Thoracic aorta (tissue), 2 donors: ENCODE data around the gene ATP6AP2. TPM values are rescaled to one million over a fixed set of nuclear protein-coding genes. Genes with fewer than 3 reads are reported as not detected.

Experiments used
- ATAC-seq: fragments of 150-250 bp; one replicate; pipeline ENCODE4 v1.8.0; 2017; ENCODE audit warnings: low read depth; ENCODE audit not compliant: insufficient number of reproducible peaks, low FRiP score
- DNase-seq: peaks from one replicate; pipeline ENCODE4 v3.0.0-alpha.2; 2020; ENCODE audit warnings: low spot score
- H3K27ac ChIP-seq, 2 donors: fragments of 200-600 bp; sonication (generic); 1 replicate in 1 of 2; 2 replicates in 1 of 2; pipeline ENCODE4 v1.5.1; 2016; ENCODE audit warnings: mild to moderate bottlenecking in 2 of 2, moderate library complexity in 2 of 2
- H3K27me3 ChIP-seq: fragments of 200-600 bp; sonication (generic); replicated peaks from 2 replicates; pipeline ENCODE4 v1.6.0; 2016; ENCODE audit warnings: mild to moderate bottlenecking; ENCODE audit not compliant: insufficient read depth
- H3K36me3 ChIP-seq: fragments of 200-600 bp; sonication (generic); one replicate; pipeline ENCODE4 v1.5.1; 2016
- H3K4me1 ChIP-seq, 2 donors: fragments of 200-600 bp; sonication (generic); 1 replicate in 1 of 2; 2 replicates in 1 of 2; pipeline versions ENCODE4 v1.5.1 to v1.6.0; 2016; ENCODE audit warnings: low read depth in 2 of 2, mild to moderate bottlenecking in 1 of 2; ENCODE audit not compliant: control insufficient read depth in 1 of 2
- H3K4me3 ChIP-seq: fragments of 200-600 bp; sonication (generic); 2 replicates; pipeline ENCODE4 v1.5.1; 2016; ENCODE audit warnings: mild to moderate bottlenecking
- H3K9me3 ChIP-seq: fragments of 200-600 bp; sonication (generic); 2 replicates; pipeline ENCODE4 v1.5.1; 2016
- CTCF ChIP-seq: fragments of 200-600 bp; sonication (generic); IDR thresholded peaks from one replicate; pipeline ENCODE4 v1.5.1; 2019; ENCODE audit warnings: antibody characterized with exemption
- total RNA-seq, 2 donors: library from RNA; depleted of rRNA; stranded (reverse); fragments of >200 nt; gene quantifications; one replicate each; pipeline versions ENCODE4 v1.1.0 to v1.2.3, GENCODE V29; 2016

Gene ATP6AP2
- total RNA-seq, 2 donors from 2014 or later, result 126 to 176 TPM

- Histone ChIP-seq H3K4me3 (peak overlapping the region; percentile 39), H3K4me1 (no peaks in the 10 kb centered on the region), H3K27me3 (no peaks in the 10 kb centered on the region), H3K27ac (no peak overlapping the region), H3K36me3 (no peaks in the 10 kb centered on the region), H3K9me3 (no peaks in the 10 kb centered on the region)
- ATAC-seq (no peak), DNase-seq (no peak)
- no peak for TF ChIP-seq CTCF
Measured at GRCh38 chrX:40544343-40545266, 36.2 kb upstream of the ATP6AP2 start.

- Histone ChIP-seq H3K36me3 (no peaks in the 10 kb centered on the region), H3K4me3 (no peak overlapping the region), H3K27ac (no peak overlapping the region), H3K4me1 (no peaks in the 10 kb centered on the region), H3K27me3 (no peaks in the 10 kb centered on the region), H3K9me3 (no peaks in the 10 kb centered on the region)
- DNase-seq, result no peak
- no peak for ATAC-seq
- TF ChIP-seq CTCF, result no peak
Measured at GRCh38 chrX:40546870-40547269, 33.9 kb upstream of the ATP6AP2 start.

DNA sequence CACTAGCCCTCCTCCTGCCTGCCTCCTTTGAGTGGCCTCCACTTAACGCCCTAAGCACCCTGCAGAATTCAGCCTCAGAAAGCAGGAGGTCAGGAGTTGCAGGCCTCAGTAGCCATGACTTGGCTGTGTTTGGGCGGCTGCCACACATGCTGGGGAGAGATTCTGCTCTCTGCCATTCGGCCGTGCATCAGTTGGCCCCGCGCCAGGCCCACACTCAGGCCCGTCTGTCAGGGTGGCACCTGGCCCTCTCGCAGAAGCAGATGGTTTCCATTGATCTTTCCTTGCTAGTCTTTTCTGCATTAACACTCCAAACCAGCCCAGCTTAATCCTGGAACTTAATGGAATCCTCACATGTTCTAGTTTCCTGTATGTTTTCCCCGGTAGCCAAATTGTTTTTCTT, 30.7 kb upstream of the ATP6AP2 start:
- ATAC-seq (no peak), DNase-seq (no peak)
- no peaks in the 10 kb centered on the region for H3K27me3 ChIP-seq
- no peaks in the 10 kb centered on the region for H3K4me1 ChIP-seq
- H3K36me3 ChIP-seq, result no peaks in the 10 kb centered on the region
- TF ChIP-seq CTCF, result no peak
- no peak overlapping the region for H3K27ac ChIP-seq
- H3K9me3 ChIP-seq, result no peaks in the 10 kb centered on the region
- H3K4me3 ChIP-seq, result no peak overlapping the region

DNA sequence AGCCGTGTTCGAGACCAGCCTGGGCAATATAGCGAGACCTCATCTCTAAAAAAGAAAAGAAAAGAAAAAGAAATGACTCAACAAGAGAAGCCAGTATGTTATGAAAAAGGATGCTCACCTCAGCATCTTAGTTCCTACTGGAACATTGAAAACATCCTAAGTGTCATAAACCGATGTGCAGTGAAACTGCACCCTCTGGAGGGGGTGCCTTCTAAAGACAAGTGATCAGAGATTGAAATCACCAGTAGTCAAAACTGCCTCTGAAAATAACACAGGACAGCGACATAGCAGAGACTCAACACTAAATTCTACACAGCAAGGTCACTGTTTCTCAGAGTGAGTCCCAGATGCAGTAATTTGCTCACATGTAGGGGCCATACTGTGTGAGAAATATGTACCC, 28.0 kb upstream of the ATP6AP2 start:
- H3K27me3 ChIP-seq, result no peaks in the 10 kb centered on the region
- no peak overlapping the region for H3K4me3 ChIP-seq
- no peaks in the 10 kb centered on the region for H3K4me1 ChIP-seq
- no peak for TF ChIP-seq CTCF
- H3K27ac ChIP-seq, result no peak overlapping the region
- H3K36me3 ChIP-seq, result no peaks in the 10 kb centered on the region
- DNase-seq (no peak), ATAC-seq (no peak)
- no peaks in the 10 kb centered on the region for H3K9me3 ChIP-seq

DNA sequence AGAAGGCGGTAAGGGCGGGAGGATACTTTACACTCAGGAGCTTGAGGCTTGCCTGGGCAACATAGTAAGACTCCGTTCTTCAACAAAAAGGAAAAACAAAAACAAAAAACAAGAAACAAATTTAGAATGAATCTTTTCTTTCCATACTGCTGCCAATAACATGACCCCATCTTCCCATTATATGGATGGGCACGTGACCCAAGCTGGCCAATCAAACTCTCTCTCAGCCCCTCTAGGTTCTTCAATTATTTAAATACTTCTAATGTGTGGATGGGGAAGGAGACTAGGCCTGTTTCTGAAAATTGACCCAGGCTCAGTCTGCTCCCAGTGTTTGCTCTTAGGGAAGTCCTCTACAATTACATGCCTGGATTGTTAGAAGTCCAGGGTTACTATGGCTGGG, 22.2 kb upstream of the ATP6AP2 start:
- no peaks in the 10 kb centered on the region for H3K36me3 ChIP-seq
- no peak for TF ChIP-seq CTCF
- ATAC-seq, result no peak
- no peaks in the 10 kb centered on the region for H3K9me3 ChIP-seq
- no peak overlapping the region for H3K4me3 ChIP-seq
- no peak for DNase-seq
- no peaks in the 10 kb centered on the region for H3K4me1 ChIP-seq
- no peak overlapping the region for H3K27ac ChIP-seq
- H3K27me3 ChIP-seq, result no peaks in the 10 kb centered on the region
